ENCODE data around the gene ERBB2. TPM values are rescaled to one million over a fixed set of nuclear protein-coding genes. Genes with fewer than 3 reads are reported as not detected.

Gene ERBB2
- total and polyA plus RNA-seq, 2 of the 13 experiments (the other 11 are each of a cell fraction or from before 2014, with no cell fraction given), result 57.7 to 64.1 TPM

DNA sequence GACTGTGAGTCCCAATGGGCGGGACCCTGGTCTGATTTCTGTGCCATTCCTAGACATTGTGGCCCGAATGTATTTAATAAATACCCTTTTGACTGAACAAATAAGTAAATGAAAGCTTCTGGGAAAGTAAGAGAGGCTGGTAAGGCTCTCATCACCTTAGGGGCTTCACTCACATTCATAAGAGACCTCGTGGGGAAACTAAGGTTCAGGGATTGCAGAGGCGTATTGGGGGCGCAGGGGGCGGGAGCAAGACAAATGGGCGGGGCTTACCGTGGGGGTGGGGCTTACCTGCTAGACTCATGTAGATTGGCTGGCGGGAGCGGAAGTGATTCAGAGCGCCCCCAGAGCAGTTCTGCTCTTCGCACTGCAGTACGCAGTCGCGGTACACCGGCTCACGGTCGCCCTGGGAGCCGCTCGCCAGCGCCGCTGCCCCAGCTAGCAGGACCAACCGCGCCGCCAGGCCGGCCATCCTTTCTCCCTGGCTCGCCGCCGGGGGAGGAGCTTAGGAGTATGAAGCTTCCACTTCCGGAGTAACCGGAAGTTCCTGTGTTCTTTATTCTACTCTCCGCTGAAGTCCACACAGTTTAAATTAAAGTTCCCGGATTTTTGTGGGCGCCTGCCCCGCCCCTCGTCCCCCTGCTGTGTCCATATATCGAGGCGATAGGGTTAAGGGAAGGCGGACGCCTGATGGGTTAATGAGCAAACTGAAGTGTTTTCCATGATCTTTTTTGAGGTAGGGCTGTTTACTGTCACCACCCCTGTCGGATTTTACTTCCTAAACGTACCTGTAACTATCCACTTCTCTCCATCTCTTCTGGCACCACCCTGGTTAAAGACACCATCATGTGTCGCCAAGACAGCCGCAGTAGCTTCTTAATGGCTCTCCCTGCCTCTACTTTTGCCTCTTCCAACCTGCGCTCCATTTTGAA, 12.1 kb upstream of the ERBB2 start, which contains the start of gene PGAP3 (continued):
- TF ChIP-seq ZNF296 (CRISPR knock-in tag; conservative IDR thresholded peaks at IDR 0.05) (no peak; the same call in 1 of the 2 replicates), SMAD1 (CRISPR knock-in tag; IDR thresholded peaks at IDR 0.05; ENCODE audit: borderline replicate concordance, low read depth) (0 out of 2 replicates have a peak, but pooled peaks have one; percentile 33), MAFK (conservative IDR thresholded peaks at IDR 0.05 in 1 of 2, IDR thresholded peaks at IDR 0.05 in 1 of 2; ENCODE audit: low read length in 2 of 2) (no peak), ZGPAT (CRISPR knock-in tag; IDR thresholded peaks at IDR 0.05) (peak; percentile 66; the same call in 1 of the 2 replicates), ZNF605 (CRISPR knock-in tag; IDR thresholded peaks at IDR 0.05) (peak; percentile 72; the same call in 1 of the 2 replicates), SETDB1 (CRISPR knock-in tag; IDR thresholded peaks at IDR 0.05; ENCODE audit: borderline replicate concordance) (no peak), FOXC1 (CRISPR knock-in tag; IDR thresholded peaks at IDR 0.05; ENCODE audit: borderline replicate concordance) (peak; percentile 11; the same call in 1 of the 2 replicates), FOXP1 (IDR thresholded peaks at IDR 0.05) (no peak), FOXP1 (CRISPR knock-in tag; IDR thresholded peaks at IDR 0.05) (no peak), ZNF746 (CRISPR knock-in tag; IDR thresholded peaks at IDR 0.05) (no peak; the same call in 1 of the 2 replicates), MXI1 (IDR thresholded peaks at IDR 0.05; ENCODE audit: borderline replicate concordance, low read depth, low read length) (0 out of 3 replicates have a peak, but pooled peaks have one; percentile 64), ZNF598 (CRISPR knock-in tag; IDR thresholded peaks at IDR 0.05; ENCODE audit: borderline replicate concordance) (no peak), FOXO1 (CRISPR knock-in tag; IDR thresholded peaks at IDR 0.05) (0 out of 2 replicates have a peak, but pooled peaks have one; percentile 28), ZNF232 (CRISPR knock-in tag; IDR thresholded peaks at IDR 0.05; ENCODE audit: borderline replicate concordance) (peak; percentile 95), THAP7 (CRISPR knock-in tag; IDR thresholded peaks at IDR 0.05) (no peak)
- TF ChIP-seq, protein P1, sequence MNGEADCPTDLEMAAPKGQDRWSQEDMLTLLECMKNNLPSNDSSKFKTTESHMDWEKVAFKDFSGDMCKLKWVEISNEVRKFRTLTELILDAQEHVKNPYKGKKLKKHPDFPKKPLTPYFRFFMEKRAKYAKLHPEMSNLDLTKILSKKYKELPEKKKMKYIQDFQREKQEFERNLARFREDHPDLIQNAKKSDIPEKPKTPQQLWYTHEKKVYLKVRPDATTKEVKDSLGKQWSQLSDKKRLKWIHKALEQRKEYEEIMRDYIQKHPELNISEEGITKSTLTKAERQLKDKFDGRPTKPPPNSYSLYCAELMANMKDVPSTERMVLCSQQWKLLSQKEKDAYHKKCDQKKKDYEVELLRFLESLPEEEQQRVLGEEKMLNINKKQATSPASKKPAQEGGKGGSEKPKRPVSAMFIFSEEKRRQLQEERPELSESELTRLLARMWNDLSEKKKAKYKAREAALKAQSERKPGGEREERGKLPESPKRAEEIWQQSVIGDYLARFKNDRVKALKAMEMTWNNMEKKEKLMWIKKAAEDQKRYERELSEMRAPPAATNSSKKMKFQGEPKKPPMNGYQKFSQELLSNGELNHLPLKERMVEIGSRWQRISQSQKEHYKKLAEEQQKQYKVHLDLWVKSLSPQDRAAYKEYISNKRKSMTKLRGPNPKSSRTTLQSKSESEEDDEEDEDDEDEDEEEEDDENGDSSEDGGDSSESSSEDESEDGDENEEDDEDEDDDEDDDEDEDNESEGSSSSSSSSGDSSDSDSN (CRISPR knock-in tag; IDR thresholded peaks at IDR 0.05), result peak; percentile 77
- TF ChIP-seq, protein P2, sequence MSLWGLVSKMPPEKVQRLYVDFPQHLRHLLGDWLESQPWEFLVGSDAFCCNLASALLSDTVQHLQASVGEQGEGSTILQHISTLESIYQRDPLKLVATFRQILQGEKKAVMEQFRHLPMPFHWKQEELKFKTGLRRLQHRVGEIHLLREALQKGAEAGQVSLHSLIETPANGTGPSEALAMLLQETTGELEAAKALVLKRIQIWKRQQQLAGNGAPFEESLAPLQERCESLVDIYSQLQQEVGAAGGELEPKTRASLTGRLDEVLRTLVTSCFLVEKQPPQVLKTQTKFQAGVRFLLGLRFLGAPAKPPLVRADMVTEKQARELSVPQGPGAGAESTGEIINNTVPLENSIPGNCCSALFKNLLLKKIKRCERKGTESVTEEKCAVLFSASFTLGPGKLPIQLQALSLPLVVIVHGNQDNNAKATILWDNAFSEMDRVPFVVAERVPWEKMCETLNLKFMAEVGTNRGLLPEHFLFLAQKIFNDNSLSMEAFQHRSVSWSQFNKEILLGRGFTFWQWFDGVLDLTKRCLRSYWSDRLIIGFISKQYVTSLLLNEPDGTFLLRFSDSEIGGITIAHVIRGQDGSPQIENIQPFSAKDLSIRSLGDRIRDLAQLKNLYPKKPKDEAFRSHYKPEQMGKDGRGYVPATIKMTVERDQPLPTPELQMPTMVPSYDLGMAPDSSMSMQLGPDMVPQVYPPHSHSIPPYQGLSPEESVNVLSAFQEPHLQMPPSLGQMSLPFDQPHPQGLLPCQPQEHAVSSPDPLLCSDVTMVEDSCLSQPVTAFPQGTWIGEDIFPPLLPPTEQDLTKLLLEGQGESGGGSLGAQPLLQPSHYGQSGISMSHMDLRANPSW (CRISPR knock-in tag; IDR thresholded peaks at IDR 0.05; ENCODE audit: borderline replicate concordance), result peak; percentile 24; the same call in 1 of the 2 replicates
- TF ChIP-seq, protein P3, sequence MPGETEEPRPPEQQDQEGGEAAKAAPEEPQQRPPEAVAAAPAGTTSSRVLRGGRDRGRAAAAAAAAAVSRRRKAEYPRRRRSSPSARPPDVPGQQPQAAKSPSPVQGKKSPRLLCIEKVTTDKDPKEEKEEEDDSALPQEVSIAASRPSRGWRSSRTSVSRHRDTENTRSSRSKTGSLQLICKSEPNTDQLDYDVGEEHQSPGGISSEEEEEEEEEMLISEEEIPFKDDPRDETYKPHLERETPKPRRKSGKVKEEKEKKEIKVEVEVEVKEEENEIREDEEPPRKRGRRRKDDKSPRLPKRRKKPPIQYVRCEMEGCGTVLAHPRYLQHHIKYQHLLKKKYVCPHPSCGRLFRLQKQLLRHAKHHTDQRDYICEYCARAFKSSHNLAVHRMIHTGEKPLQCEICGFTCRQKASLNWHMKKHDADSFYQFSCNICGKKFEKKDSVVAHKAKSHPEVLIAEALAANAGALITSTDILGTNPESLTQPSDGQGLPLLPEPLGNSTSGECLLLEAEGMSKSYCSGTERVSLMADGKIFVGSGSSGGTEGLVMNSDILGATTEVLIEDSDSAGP (CRISPR knock-in tag; IDR thresholded peaks at IDR 0.05; ENCODE audit: borderline replicate concordance), result peak; percentile 77; the same call in 1 of the 2 replicates
